ENCODE results near the gene STH.
"Not testable (repeated sequence)": the region's sequence is repeated elsewhere in the genome, so short reads cannot be mapped to it uniquely, and the experiment has no call there.

The STH gene

GRCh38 chr17:46020998-46021397, 21.9 kb downstream of the STH start:
- H3K4me1 ChIP-seq (ENCODE audit: control insufficient read depth, insufficient read depth, low read length): no peaks in the 10 kb centered on the region
- no peaks in the 10 kb centered on the region for H3K9me3 ChIP-seq (ENCODE audit: control insufficient read depth, insufficient read depth, low read length)
- no peak overlapping the region for H3K9ac ChIP-seq (ENCODE audit: low read depth, low read length)
- no peak overlapping the region for H3K27ac ChIP-seq (ENCODE audit: low read depth, low read length)
- H3K4me3 ChIP-seq (ENCODE audit: low read depth, low read length): no peak overlapping the region
- peaks cover 8% of the 10 kb centered on the region; the same call in 1 of the 2 replicates for H3K36me3 ChIP-seq (ENCODE audit: control insufficient read depth, insufficient read depth, low read length)
- H3K27me3 ChIP-seq (ENCODE audit: control insufficient read depth, insufficient read depth, low read length): no peaks in the 10 kb centered on the region

GRCh38 chr17:46023366-46023765, 24.3 kb downstream of the STH start:
- peaks cover 18% of the 10 kb centered on the region for H3K4me1 ChIP-seq (ENCODE audit: control insufficient read depth, insufficient read depth, low read length)
- not testable (repeated sequence) for H3K4me3 ChIP-seq (ENCODE audit: low read depth, low read length); H3K27me3 ChIP-seq (ENCODE audit: control insufficient read depth, insufficient read depth, low read length); H3K27ac ChIP-seq (ENCODE audit: low read depth, low read length); H3K9me3 ChIP-seq (ENCODE audit: control insufficient read depth, insufficient read depth, low read length); H3K9ac ChIP-seq (ENCODE audit: low read depth, low read length)
- peaks cover 17% of the 10 kb centered on the region; the same call in 1 of the 2 replicates for H3K36me3 ChIP-seq (ENCODE audit: control insufficient read depth, insufficient read depth, low read length)

GRCh38 chr17:46023783-46024388, 24.8 kb downstream of the STH start:
- Histone ChIP-seq H3K9me3 (ENCODE audit: control insufficient read depth, insufficient read depth, low read length) (no peaks in the 10 kb centered on the region), H3K36me3 (ENCODE audit: control insufficient read depth, insufficient read depth, low read length) (peaks cover 22% of the 10 kb centered on the region; the same call in 1 of the 2 replicates), H3K4me1 (ENCODE audit: control insufficient read depth, insufficient read depth, low read length) (peaks cover 24% of the 10 kb centered on the region), H3K27ac (ENCODE audit: low read depth, low read length) (no peak overlapping the region), H3K9ac (ENCODE audit: low read depth, low read length) (no peak overlapping the region), H3K27me3 (ENCODE audit: control insufficient read depth, insufficient read depth, low read length) (no peaks in the 10 kb centered on the region), H3K4me3 (ENCODE audit: low read depth, low read length) (no peak overlapping the region)

GRCh38 chr17:46024590-46024989, 25.5 kb downstream of the STH start:
- H3K36me3 ChIP-seq (ENCODE audit: control insufficient read depth, insufficient read depth, low read length): peaks cover 27% of the 10 kb centered on the region; the same call in 1 of the 2 replicates
- H3K27ac ChIP-seq (ENCODE audit: low read depth, low read length): no peak overlapping the region

GRCh38 chr17:46025060-46025459, 26.0 kb downstream of the STH start:
- no peak overlapping the region for H3K4me3 ChIP-seq (ENCODE audit: low read depth, low read length)
- peaks cover 31% of the 10 kb centered on the region for H3K36me3 ChIP-seq (ENCODE audit: control insufficient read depth, insufficient read depth, low read length)
- peaks cover 26% of the 10 kb centered on the region for H3K4me1 ChIP-seq (ENCODE audit: control insufficient read depth, insufficient read depth, low read length)
- H3K27ac ChIP-seq (ENCODE audit: low read depth, low read length): no peak overlapping the region
- no peaks in the 10 kb centered on the region for H3K27me3 ChIP-seq (ENCODE audit: control insufficient read depth, insufficient read depth, low read length)
- no peak overlapping the region for H3K9ac ChIP-seq (ENCODE audit: low read depth, low read length)
- no peaks in the 10 kb centered on the region for H3K9me3 ChIP-seq (ENCODE audit: control insufficient read depth, insufficient read depth, low read length)

More at GRCh38 chr17:46024590-46024989, 25.5 kb downstream of the STH start:
- Histone ChIP-seq H3K4me1 (ENCODE audit: control insufficient read depth, insufficient read depth, low read length) (peaks cover 26% of the 10 kb centered on the region), H3K27me3 (ENCODE audit: control insufficient read depth, insufficient read depth, low read length) (no peaks in the 10 kb centered on the region), H3K4me3 (ENCODE audit: low read depth, low read length) (no peak overlapping the region), H3K9me3 (ENCODE audit: control insufficient read depth, insufficient read depth, low read length) (no peaks in the 10 kb centered on the region), H3K9ac (ENCODE audit: low read depth, low read length) (no peak overlapping the region)

- Histone ChIP-seq H3K9ac (ENCODE audit: low read depth, low read length) (no peak overlapping the region), H3K36me3 (ENCODE audit: control insufficient read depth, insufficient read depth, low read length) (peaks cover 37% of the 10 kb centered on the region), H3K4me1 (ENCODE audit: control insufficient read depth, insufficient read depth, low read length) (peaks cover 26% of the 10 kb centered on the region), H3K27me3 (ENCODE audit: control insufficient read depth, insufficient read depth, low read length) (no peaks in the 10 kb centered on the region), H3K9me3 (ENCODE audit: control insufficient read depth, insufficient read depth, low read length) (no peaks in the 10 kb centered on the region), H3K4me3 (ENCODE audit: low read depth, low read length) (no peak overlapping the region), H3K27ac (ENCODE audit: low read depth, low read length) (no peak overlapping the region)
These were observed 26.6 kb downstream of the STH start for GRCh38 chr17:46025510-46026165.

- Histone ChIP-seq H3K27me3 (ENCODE audit: control insufficient read depth, insufficient read depth, low read length) (no peaks in the 10 kb centered on the region), H3K9me3 (ENCODE audit: control insufficient read depth, insufficient read depth, low read length) (no peaks in the 10 kb centered on the region), H3K4me3 (ENCODE audit: low read depth, low read length) (no peak overlapping the region), H3K4me1 (ENCODE audit: control insufficient read depth, insufficient read depth, low read length) (peaks cover 26% of the 10 kb centered on the region), H3K9ac (ENCODE audit: low read depth, low read length) (no peak overlapping the region), H3K27ac (ENCODE audit: low read depth, low read length) (peak overlapping the region; percentile 38), H3K36me3 (ENCODE audit: control insufficient read depth, insufficient read depth, low read length) (peaks cover 45% of the 10 kb centered on the region)
These were observed 27.4 kb downstream of the STH start for GRCh38 chr17:46026166-46027047.

- H3K36me3 ChIP-seq (ENCODE audit: control insufficient read depth, insufficient read depth, low read length): peaks cover 54% of the 10 kb centered on the region
- H3K9ac ChIP-seq (ENCODE audit: low read depth, low read length): no peak overlapping the region
- peaks cover 26% of the 10 kb centered on the region for H3K4me1 ChIP-seq (ENCODE audit: control insufficient read depth, insufficient read depth, low read length)
- no peak overlapping the region for H3K4me3 ChIP-seq (ENCODE audit: low read depth, low read length)
- H3K27me3 ChIP-seq (ENCODE audit: control insufficient read depth, insufficient read depth, low read length): no peaks in the 10 kb centered on the region
- peak overlapping the region; percentile 38 for H3K27ac ChIP-seq (ENCODE audit: low read depth, low read length)
- no peaks in the 10 kb centered on the region for H3K9me3 ChIP-seq (ENCODE audit: control insufficient read depth, insufficient read depth, low read length)
These were observed 28.3 kb downstream of the STH start for GRCh38 chr17:46027048-46027975.

- H3K4me1 ChIP-seq (ENCODE audit: control insufficient read depth, insufficient read depth, low read length): peaks cover 26% of the 10 kb centered on the region
These were observed 28.9 kb downstream of the STH start for GRCh38 chr17:46027976-46028325.

GRCh38 chr17:46028374-46028773, 29.3 kb downstream of the STH start:
- Histone ChIP-seq H3K9ac (ENCODE audit: low read depth, low read length) (no peak overlapping the region), H3K4me1 (ENCODE audit: control insufficient read depth, insufficient read depth, low read length) (peaks cover 26% of the 10 kb centered on the region), H3K36me3 (ENCODE audit: control insufficient read depth, insufficient read depth, low read length) (peaks cover 56% of the 10 kb centered on the region), H3K27ac (ENCODE audit: low read depth, low read length) (no peak overlapping the region), H3K27me3 (ENCODE audit: control insufficient read depth, insufficient read depth, low read length) (no peaks in the 10 kb centered on the region), H3K9me3 (ENCODE audit: control insufficient read depth, insufficient read depth, low read length) (no peaks in the 10 kb centered on the region), H3K4me3 (ENCODE audit: low read depth, low read length) (no peak overlapping the region)

More at GRCh38 chr17:46027976-46028325, 28.9 kb downstream of the STH start:
- Histone ChIP-seq H3K4me3 (ENCODE audit: low read depth, low read length) (no peak overlapping the region), H3K9me3 (ENCODE audit: control insufficient read depth, insufficient read depth, low read length) (no peaks in the 10 kb centered on the region), H3K27me3 (ENCODE audit: control insufficient read depth, insufficient read depth, low read length) (no peaks in the 10 kb centered on the region), H3K9ac (ENCODE audit: low read depth, low read length) (no peak overlapping the region), H3K36me3 (ENCODE audit: control insufficient read depth, insufficient read depth, low read length) (peaks cover 55% of the 10 kb centered on the region), H3K27ac (ENCODE audit: low read depth, low read length) (peak overlapping the region; percentile 37)
